DMS153 treated with DMSO at 0.1 percent for 48 hours (cell line): ENCODE results near the gene FBP1.

Experiments used
- DNase-seq: peaks from one replicate; lab custom pipeline; 2025; ENCODE audit not compliant: unreplicated experiment; lab: John Stamatoyannopoulos, UW

The FBP1 gene

GRCh38 chr9:94657021-94657725, 17.9 kb upstream of the FBP1 start:
- no peak for DNase-seq

- DNase-seq, result no peak
Observed at GRCh38 chr9:94656200-94656599, 16.9 kb upstream of the FBP1 start.

DNA sequence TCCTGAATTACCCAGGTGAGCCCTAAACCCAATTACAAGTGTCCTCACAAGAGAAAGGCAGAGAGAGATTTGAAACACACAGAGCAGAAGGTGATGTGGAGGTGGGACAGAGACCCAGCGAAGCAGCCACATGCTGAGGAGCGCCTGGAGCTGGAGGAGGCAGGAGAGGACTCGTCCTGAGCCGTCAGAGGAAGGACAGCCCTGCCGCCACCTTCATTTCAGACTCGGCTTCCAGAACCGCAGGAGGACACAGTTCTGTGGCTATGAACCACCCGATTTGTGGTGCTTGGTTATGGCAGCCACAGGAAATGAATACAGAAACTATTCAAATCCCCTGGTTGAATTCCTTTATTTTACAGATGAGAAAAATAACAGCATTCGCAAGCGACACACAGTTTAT, 16.4 kb upstream of the FBP1 start:
- no peak for DNase-seq

DNA sequence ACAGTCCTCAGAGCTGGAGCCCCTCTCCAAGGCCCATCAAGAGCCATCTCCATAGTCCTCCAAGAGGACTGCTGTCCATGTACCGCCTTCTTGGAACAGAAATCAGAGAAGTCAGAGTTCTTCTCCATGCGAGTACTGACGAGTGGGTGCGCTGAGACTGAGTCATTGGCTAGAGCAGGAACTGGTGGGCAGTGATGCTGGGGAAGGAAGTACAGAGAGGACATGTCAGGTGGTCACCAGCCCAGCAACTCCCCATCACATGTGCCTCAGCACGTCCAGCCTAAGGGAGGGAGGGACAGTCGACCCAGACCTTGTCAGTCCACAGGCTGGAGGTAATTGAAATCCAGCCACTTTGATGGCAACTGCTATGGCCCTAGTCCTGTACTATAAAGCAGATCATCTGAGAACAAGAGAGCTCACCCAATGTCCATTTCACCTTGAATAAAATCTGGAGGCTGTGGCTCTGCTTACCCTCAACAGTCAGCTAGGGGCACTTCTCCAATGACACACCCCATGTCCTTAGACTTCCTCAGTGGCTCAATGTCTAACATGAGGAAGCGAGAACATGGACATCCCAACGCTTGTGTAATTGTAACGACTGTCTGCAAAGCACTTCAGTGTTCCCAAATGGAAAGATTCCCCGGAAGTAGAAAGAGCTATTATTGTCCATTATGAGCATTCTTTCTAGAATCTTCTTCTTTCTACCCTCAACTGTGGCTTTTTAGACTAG, 15.0 kb upstream of the FBP1 start:
- no peak for DNase-seq

- DNase-seq, result no peak
Observed at GRCh38 chr9:94650949-94651348, 11.6 kb upstream of the FBP1 start.

DNA sequence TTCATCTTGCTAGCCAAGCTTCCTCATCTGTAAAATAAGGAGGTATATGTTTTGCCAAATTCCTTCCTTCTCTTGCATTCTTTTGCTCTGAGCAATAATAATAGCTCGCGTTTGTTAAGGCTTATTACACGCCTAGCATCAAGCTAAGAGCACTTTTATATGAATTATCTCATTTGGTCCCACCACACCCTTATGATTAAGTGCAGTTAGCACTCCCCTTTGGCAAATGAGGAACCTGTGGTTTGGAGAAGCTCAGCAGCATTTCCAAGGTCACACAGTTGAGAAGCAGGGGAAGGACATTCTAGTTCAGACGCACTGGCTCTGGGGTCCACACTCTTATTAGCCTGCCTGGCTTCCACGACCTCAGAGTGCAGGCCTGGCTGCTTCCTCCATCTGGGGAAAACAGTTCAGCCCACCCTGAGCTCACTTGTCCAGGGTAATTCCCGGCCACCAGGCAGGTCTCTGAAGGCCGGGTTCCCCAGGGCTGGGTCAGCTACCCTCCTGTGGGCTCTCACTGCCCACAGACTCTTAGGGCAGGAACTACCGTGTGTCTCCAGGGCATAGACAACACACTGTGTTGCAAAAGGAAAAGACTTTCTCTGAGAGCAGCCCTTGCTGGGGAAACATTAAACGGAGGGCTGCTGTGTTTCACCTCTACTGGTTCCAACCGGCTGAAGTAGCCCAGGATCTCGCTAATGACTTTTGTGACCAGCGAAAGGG, 9.9 kb upstream of the FBP1 start:
- no peak for DNase-seq

GRCh38 chr9:94648185-94648584, 8.9 kb upstream of the FBP1 start:
- no peak for DNase-seq

DNA sequence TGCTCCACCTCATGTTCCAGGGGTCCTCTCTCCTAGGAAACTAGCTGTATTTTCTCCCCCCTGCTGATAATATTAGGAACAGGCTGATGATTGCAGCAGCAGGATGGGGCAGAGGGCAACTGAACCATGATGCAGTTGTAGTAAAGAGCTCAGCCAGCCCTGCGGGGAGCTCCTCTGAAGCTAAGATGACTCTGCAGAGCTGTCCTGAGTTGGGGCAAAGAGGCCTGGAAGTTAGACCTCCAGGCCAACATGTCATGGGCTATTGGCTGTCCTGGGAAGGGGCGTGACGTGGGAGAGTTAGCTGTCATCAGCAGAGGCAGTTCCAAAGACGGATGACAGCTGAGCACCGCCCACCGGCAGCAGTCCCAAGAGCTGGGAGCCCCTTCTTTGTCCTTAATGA, 6.6 kb upstream of the FBP1 start:
- no peak for DNase-seq

DNA sequence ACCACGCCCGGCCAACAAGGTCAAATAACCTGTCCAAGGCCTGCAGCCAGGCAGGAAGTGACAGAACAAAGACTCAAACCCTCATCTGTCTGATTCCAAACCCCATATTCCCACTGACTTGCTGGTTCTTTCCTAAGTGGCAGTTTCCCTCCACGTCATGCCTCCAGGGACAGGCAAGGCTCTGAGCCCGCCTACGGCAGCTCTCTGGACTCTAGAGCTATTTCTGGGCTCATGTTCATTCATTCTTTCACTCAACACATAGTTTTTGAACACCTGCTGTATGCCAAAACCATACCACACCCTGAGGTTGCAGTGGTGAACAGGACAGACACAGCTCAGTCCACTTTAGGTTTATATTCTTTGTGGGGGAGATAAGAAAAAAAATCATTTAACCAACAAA, 5.2 kb upstream of the FBP1 start:
- DNase-seq, result no peak

GRCh38 chr9:94643741-94644140, 4.4 kb upstream of the FBP1 start:
- no peak for DNase-seq

GRCh38 chr9:94643176-94643575, 3.9 kb upstream of the FBP1 start:
- DNase-seq, result no peak

- no peak for DNase-seq
Observed at GRCh38 chr9:94642501-94642900, 3.2 kb upstream of the FBP1 start.

- no peak for DNase-seq
Observed at GRCh38 chr9:94639999-94640376, 670 bp upstream of the FBP1 start.

DNA sequence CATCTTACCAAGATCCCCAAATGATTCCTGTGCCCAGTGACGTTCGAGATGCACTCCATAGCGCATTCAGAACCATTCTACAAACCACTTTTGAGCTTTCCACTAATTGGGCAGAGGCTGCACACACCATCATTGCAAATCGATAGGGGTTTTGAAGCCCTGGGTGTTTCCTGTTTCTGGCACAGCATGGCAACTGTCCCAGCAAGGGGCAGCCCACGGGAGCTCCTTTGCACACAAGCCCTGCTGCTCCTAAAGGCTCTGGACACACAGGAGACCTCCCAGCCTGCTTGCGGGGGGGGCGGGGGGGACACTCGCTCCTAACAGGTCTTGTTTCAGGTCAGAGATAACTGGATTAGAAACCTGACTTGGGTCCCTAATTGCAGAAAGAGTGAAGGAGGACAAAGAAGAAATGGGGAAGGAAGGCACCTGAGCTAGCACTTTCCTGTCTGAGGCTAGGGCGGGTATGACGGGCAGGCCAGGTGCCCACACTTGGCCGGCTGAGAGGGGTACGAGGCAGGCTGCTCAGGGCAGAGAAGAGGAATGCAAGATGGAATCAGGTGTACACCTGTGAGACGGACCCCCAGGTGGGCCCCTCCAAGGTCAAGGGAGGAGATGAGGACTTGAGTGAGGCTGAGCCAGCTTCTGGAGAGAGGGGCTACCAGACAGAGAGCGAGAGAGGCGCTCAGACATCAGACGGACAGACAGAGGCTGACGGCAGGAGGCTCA, 820 bp downstream of the FBP1 start:
- no peak for DNase-seq

- DNase-seq, result no peak
Observed at GRCh38 chr9:94632737-94633136, 6.6 kb downstream of the FBP1 start.

GRCh38 chr9:94631599-94631998, 7.7 kb downstream of the FBP1 start:
- no peak for DNase-seq

- DNase-seq, result no peak
Observed at GRCh38 chr9:94630833-94631232, 8.5 kb downstream of the FBP1 start.

- DNase-seq, result no peak
Observed at GRCh38 chr9:94630281-94630680, 9.0 kb downstream of the FBP1 start.

DNA sequence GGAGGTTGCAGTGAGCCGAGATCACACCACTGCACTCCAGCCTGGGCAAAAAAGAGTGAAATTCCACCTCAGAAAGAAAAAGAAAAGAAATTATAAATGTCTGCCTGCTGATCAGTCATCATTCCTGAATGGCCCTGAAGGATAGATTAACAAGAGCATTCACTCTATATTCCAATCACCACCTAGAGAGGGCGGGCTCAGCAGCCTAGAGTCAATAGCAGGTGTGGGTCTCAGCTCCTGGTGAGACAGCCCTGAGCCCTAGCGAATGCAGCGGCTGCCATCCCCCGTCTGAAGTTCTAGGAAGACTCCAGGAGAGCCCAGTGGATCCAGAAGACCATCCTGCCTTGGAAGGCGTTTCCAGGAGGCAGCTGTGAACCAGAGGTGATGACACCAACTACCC, 12.0 kb downstream of the FBP1 start:
- no peak for DNase-seq

- DNase-seq, result no peak
Observed at GRCh38 chr9:94625835-94626234, 13.5 kb downstream of the FBP1 start.

DNA sequence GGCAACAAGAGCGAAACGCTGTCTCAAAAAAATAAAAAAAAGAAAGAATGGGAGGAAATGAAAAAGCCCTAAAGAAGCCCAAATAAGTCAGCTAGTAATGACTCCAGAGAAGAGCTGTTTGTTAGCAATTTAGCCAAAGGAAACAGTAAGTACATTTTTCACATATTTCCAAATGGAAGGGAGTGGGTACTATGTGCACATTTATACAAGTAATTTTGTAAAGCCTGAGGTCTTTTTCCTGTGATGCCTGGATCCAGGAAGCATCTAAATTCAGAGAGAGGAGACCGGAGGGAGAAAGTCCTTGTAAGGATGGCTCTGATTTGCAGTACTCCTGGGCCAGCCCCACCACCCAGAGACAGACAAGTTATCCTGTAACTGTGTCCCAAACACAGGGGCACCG, 14.7 kb downstream of the FBP1 start:
- DNase-seq, result no peak

DNA sequence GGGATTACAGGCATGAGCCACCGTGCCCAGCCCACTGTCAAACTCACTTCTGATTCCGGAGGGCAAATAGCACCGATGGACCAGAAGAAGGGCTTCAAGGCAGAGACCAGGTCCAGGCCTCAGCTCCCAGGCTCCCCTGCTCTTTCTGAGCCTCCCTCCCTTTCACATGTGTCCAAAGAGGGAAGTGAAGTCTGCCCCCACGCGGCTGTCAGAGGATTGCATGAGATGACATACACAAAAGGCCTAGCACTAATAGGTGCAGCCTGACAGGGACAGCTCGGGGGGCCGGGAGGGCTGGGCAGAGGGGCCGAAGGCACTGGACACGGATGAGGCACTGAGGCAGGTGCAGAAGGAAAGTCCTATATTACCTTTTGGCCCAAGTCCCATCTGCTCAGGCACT, 16.1 kb downstream of the FBP1 start:
- no peak for DNase-seq
